IPS-NIHi7 (cell line): ENCODE measurements around the gene ACBD6.

Experiments used
- DNase-seq: peaks from one replicate; pipeline ENCODE4 v3.0.0; 2012; ENCODE audit warnings: mixed read lengths; ENCODE audit errors: extremely low spot score

The ACBD6 gene

GRCh38 chr1:180270530-180271271 is 231.7 kb downstream of the ACBD6 start:
- no peak for DNase-seq

- DNase-seq = peak; percentile 64
Measured at GRCh38 chr1:180269645-180270529, 232.5 kb downstream of the ACBD6 start.

- peak; percentile 39 for DNase-seq
Measured at GRCh38 chr1:180268556-180269075, 233.8 kb downstream of the ACBD6 start.

- no peak for DNase-seq
Measured at GRCh38 chr1:180267761-180268555, 234.4 kb downstream of the ACBD6 start.

GRCh38 chr1:180267211-180267561 is 235.2 kb downstream of the ACBD6 start:
- DNase-seq = no peak

- DNase-seq = no peak
Measured at GRCh38 chr1:180266275-180267210, 235.8 kb downstream of the ACBD6 start.

- no peak for DNase-seq
Measured at GRCh38 chr1:180265871-180266270, 236.5 kb downstream of the ACBD6 start.

GRCh38 chr1:180265201-180265600 is 237.2 kb downstream of the ACBD6 start:
- DNase-seq = no peak

- no peak for DNase-seq
Measured at GRCh38 chr1:180264595-180264994, 237.8 kb downstream of the ACBD6 start.

GRCh38 chr1:180262628-180263488 is 239.5 kb downstream of the ACBD6 start:
- DNase-seq = no peak

GRCh38 chr1:180261524-180262155 is 240.7 kb downstream of the ACBD6 start:
- no peak for DNase-seq

GRCh38 chr1:180261030-180261429 is 241.3 kb downstream of the ACBD6 start:
- no peak for DNase-seq

- DNase-seq = no peak
Measured at GRCh38 chr1:180260541-180260940, 241.8 kb downstream of the ACBD6 start.

- no peak for DNase-seq
Measured at GRCh38 chr1:180259431-180260338, 242.7 kb downstream of the ACBD6 start.

GRCh38 chr1:180258935-180259334 is 243.4 kb downstream of the ACBD6 start:
- DNase-seq = no peak

GRCh38 chr1:180258290-180258689 is 244.1 kb downstream of the ACBD6 start:
- DNase-seq = no peak

GRCh38 chr1:180257486-180257885 is 244.9 kb downstream of the ACBD6 start:
- no peak for DNase-seq

GRCh38 chr1:180257028-180257386 is 245.4 kb downstream of the ACBD6 start:
- no peak for DNase-seq
